Ectodermal cell (in vitro differentiated cells): ENCODE results near the gene BSDC1.

Experiments used
- H3K27ac ChIP-seq: 2 replicates; pipeline ENCODE4 v1.7.0; 2013; ENCODE audit warnings: mild to moderate bottlenecking, low read depth, low read length; ENCODE audit not compliant: insufficient read depth, poor library complexity, severe bottlenecking
- H3K27me3 ChIP-seq: 2 replicates; pipeline ENCODE4 v1.7.0; 2013; ENCODE audit warnings: mild to moderate bottlenecking, low read length; ENCODE audit not compliant: insufficient read depth, control insufficient read depth, poor library complexity, severe bottlenecking
- H3K36me3 ChIP-seq: one replicate; pipeline ENCODE4 v1.7.0; 2013; ENCODE audit warnings: low read length; ENCODE audit not compliant: control insufficient read depth, insufficient read depth
- H3K4me1 ChIP-seq: one replicate; pipeline ENCODE4 v1.7.0; 2013; ENCODE audit warnings: low read length; ENCODE audit not compliant: control insufficient read depth, insufficient read depth
- H3K4me3 ChIP-seq: 2 replicates; pipeline ENCODE4 v1.7.0; 2013; ENCODE audit warnings: low read depth, low read length, control low read depth; ENCODE audit not compliant: insufficient read depth
- H3K9me3 ChIP-seq: 2 replicates; pipeline ENCODE4 v1.7.0; 2013; ENCODE audit warnings: mild to moderate bottlenecking, low read length, moderate library complexity; ENCODE audit not compliant: control insufficient read depth
- WGBS, 2 experiments: methylation state at CpG; one replicate each; pipeline ENCODE4 v1.1.7; 2013; ENCODE audit warnings: missing lambda C conversion rate in 2 of 2; 5-methylcytosine and 5-hydroxymethylcytosine counted together

BSDC1 gene

GRCh38 chr1:32350785-32351398 lies 43.3 kb downstream of the BSDC1 start:
- peaks cover 10% of the 10 kb centered on the region for H3K27me3 ChIP-seq
- peak overlapping the region; percentile 69 for H3K4me3 ChIP-seq
- H3K9me3 ChIP-seq, result peaks cover 4% of the 10 kb centered on the region
- H3K4me1 ChIP-seq, result peaks cover 11% of the 10 kb centered on the region
- H3K36me3 ChIP-seq, result no peaks in the 10 kb centered on the region
- WGBS, 2 experiments, result 19 to 20% methylated on average over 28 of the region's 28 CpGs
- peak overlapping the region; percentile 55 for H3K27ac ChIP-seq

GRCh38 chr1:32349211-32349708 lies 45.0 kb downstream of the BSDC1 start:
- no peaks in the 10 kb centered on the region for H3K36me3 ChIP-seq
- H3K4me3 ChIP-seq, result no peak overlapping the region
- WGBS, 2 experiments, result 82 to 84% methylated on average over 8 of the region's 8 CpGs
- H3K27me3 ChIP-seq, result peaks cover 10% of the 10 kb centered on the region
- H3K9me3 ChIP-seq, result peaks cover 4% of the 10 kb centered on the region
- peaks cover 11% of the 10 kb centered on the region for H3K4me1 ChIP-seq
- no peak overlapping the region for H3K27ac ChIP-seq

GRCh38 chr1:32346532-32347157 lies 47.6 kb downstream of the BSDC1 start:
- no peak overlapping the region for H3K4me3 ChIP-seq
- no peak overlapping the region for H3K27ac ChIP-seq
- no peaks in the 10 kb centered on the region for H3K4me1 ChIP-seq
- H3K36me3 ChIP-seq, result no peaks in the 10 kb centered on the region
- 86 to 88% methylated on average over 9 of the region's 9 CpGs for WGBS, 2 experiments
- peaks cover 4% of the 10 kb centered on the region for H3K9me3 ChIP-seq
- H3K27me3 ChIP-seq, result peaks cover 10% of the 10 kb centered on the region

GRCh38 chr1:32345289-32345827 lies 48.9 kb downstream of the BSDC1 start:
- H3K9me3 ChIP-seq, result no peaks in the 10 kb centered on the region
- H3K27ac ChIP-seq, result no peak overlapping the region
- peaks cover 7% of the 10 kb centered on the region for H3K27me3 ChIP-seq
- H3K4me1 ChIP-seq, result no peaks in the 10 kb centered on the region
- no peak overlapping the region for H3K4me3 ChIP-seq
- 87 to 88% methylated on average over 8 of the region's 8 CpGs for WGBS, 2 experiments
- H3K36me3 ChIP-seq, result no peaks in the 10 kb centered on the region

GRCh38 chr1:32342704-32343103 lies 51.5 kb downstream of the BSDC1 start:
- Histone ChIP-seq H3K27me3 (no peaks in the 10 kb centered on the region), H3K9me3 (no peaks in the 10 kb centered on the region), H3K27ac (no peak overlapping the region), H3K4me3 (no peak overlapping the region), H3K36me3 (no peaks in the 10 kb centered on the region), H3K4me1 (peaks cover 14% of the 10 kb centered on the region)
- 93 to 96% methylated on average over 10 of the region's 10 CpGs for WGBS, 2 experiments

GRCh38 chr1:32341971-32342370 lies 52.3 kb downstream of the BSDC1 start:
- Histone ChIP-seq H3K27ac (no peak overlapping the region), H3K36me3 (no peaks in the 10 kb centered on the region), H3K27me3 (no peaks in the 10 kb centered on the region), H3K9me3 (no peaks in the 10 kb centered on the region), H3K4me3 (no peak overlapping the region), H3K4me1 (peaks cover 21% of the 10 kb centered on the region)
- 82 to 84% methylated on average over 5 of the region's 5 CpGs for WGBS, 2 experiments

- Histone ChIP-seq H3K27me3 (no peaks in the 10 kb centered on the region), H3K9me3 (no peaks in the 10 kb centered on the region), H3K36me3 (no peaks in the 10 kb centered on the region), H3K4me1 (peaks cover 26% of the 10 kb centered on the region), H3K27ac (no peak overlapping the region), H3K4me3 (no peak overlapping the region)
- 89 to 92% methylated on average over 11 of the region's 11 CpGs for whole genome bisulfite sequencing, 2 experiments
Observed at GRCh38 chr1:32341186-32341757, 53.0 kb downstream of the BSDC1 start.

- peaks cover 26% of the 10 kb centered on the region for H3K4me1 ChIP-seq
- 88 to 93% methylated on average over 5 of the region's 5 CpGs for WGBS, 2 experiments
- no peaks in the 10 kb centered on the region for H3K9me3 ChIP-seq
- no peak overlapping the region for H3K27ac ChIP-seq
- H3K4me3 ChIP-seq, result no peak overlapping the region
- peaks cover 3% of the 10 kb centered on the region for H3K36me3 ChIP-seq
- H3K27me3 ChIP-seq, result no peaks in the 10 kb centered on the region
Observed at GRCh38 chr1:32339363-32339978, 54.8 kb downstream of the BSDC1 start.

GRCh38 chr1:32338637-32339145 lies 55.5 kb downstream of the BSDC1 start:
- peaks cover 30% of the 10 kb centered on the region for H3K4me1 ChIP-seq
- H3K36me3 ChIP-seq, result peaks cover 11% of the 10 kb centered on the region
- H3K4me3 ChIP-seq, result no peak overlapping the region
- H3K27ac ChIP-seq, result peak overlapping the region; percentile 74
- no peaks in the 10 kb centered on the region for H3K9me3 ChIP-seq
- H3K27me3 ChIP-seq, result no peaks in the 10 kb centered on the region
- 91 to 92% methylated on average over 14 of the region's 14 CpGs for WGBS, 2 experiments
